H1 (cell line): ENCODE results near the gene TNIK. TPM values are rescaled to one million over a fixed set of nuclear protein-coding genes. Genes with fewer than 3 reads are reported as not detected.
"Not testable (repeated sequence)": the region's sequence is repeated elsewhere in the genome, so short reads cannot be mapped to it uniquely, and the experiment has no call there.

Experiments used
- CTCF ChIA-PET: fragments of 300-600 bp; sonication (Branson Sonifier 250); formaldehyde crosslinking; loops from one replicate; lab custom pipeline; 2021; ENCODE audit not compliant: partially characterized antibody; lab: Charles Lee
- POLR2A ChIA-PET: fragments of 300-600 bp; sonication (Branson Sonifier 250); formaldehyde crosslinking; loops from one replicate; lab custom pipeline; 2021; ENCODE audit warnings: inconsistent platforms; ENCODE audit not compliant: partially characterized antibody; lab: Charles Lee
- DNase-seq, 2 experiments: peaks; one replicate each; pipeline versions ENCODE4 v3.0.0 to v3.0.0-alpha.2; 2010 to 2022; ENCODE audit warnings: low spot score in 2 of 2, low read depth in 1 of 2, mixed read lengths in 1 of 2
- FAIRE-seq: peaks from 2 replicates; lab custom pipeline; 2011; peaks lifted over from hg19 to GRCh38; lab: Jason Lieb, UNC
- H2AFZ ChIP-seq: 2 replicates; pipeline ENCODE4 v1.8.1; 2012; ENCODE audit warnings: low read length, inconsistent platforms
- H2AK5ac ChIP-seq: 2 replicates; pipeline ENCODE4 v1.6.1; 2013; ENCODE audit warnings: low read depth, low read length
- H2BK120ac ChIP-seq: replicated peaks from 2 replicates; pipeline ENCODE3; 2013; ENCODE audit warnings: low read depth, low read length, inconsistent platforms
- H2BK12ac ChIP-seq: 2 replicates; pipeline ENCODE4 v1.6.1; 2013; ENCODE audit warnings: low read depth, low read length
- H2BK15ac ChIP-seq: 2 replicates; pipeline ENCODE4 v1.6.1; 2013; ENCODE audit warnings: low read length
- H2BK20ac ChIP-seq: 2 replicates; pipeline ENCODE4 v1.6.1; 2013; ENCODE audit warnings: low read length
- H2BK5ac ChIP-seq: 2 replicates; pipeline ENCODE4 v1.6.1; 2013; ENCODE audit warnings: low read depth, low read length
- H3K14ac ChIP-seq: 2 replicates; pipeline ENCODE4 v1.6.1; 2013; ENCODE audit warnings: inconsistent platforms; ENCODE audit not compliant: insufficient read length
- H3K18ac ChIP-seq: 2 replicates; pipeline ENCODE4 v1.6.1; 2013; ENCODE audit warnings: low read length; ENCODE audit errors: extremely low read depth
- H3K23ac ChIP-seq: 2 replicates; pipeline ENCODE4 v1.6.1; 2013; ENCODE audit warnings: inconsistent platforms; ENCODE audit not compliant: insufficient read length
- H3K23me2 ChIP-seq: 2 replicates; pipeline ENCODE4 v1.6.1; 2013; ENCODE audit warnings: low read depth, low read length
- H3K27ac ChIP-seq: 2 replicates; pipeline ENCODE4 v1.6.1; 2011; ENCODE audit warnings: low read depth, low read length, inconsistent platforms
- H3K27me3 ChIP-seq, 4 experiments: replicated peaks in 1 of 4; 1 replicate in 1 of 4; 2 replicates in 3 of 4; pipeline versions ENCODE4 v1.6.1 to v1.8.1; 2011 to 2013; ENCODE audit warnings: low read length in 3 of 4, mild to moderate bottlenecking in 3 of 4, inconsistent platforms in 2 of 4, mixed read lengths in 2 of 4, moderate library complexity in 1 of 4; ENCODE audit not compliant: control insufficient read depth in 3 of 4, insufficient read depth in 3 of 4; ENCODE audit errors: extremely low read depth in 1 of 4
- H3K36me3 ChIP-seq, 4 experiments: 2 replicates each; pipeline versions ENCODE4 v1.6.1 to v1.8.1; 2011 to 2013; ENCODE audit warnings: mild to moderate bottlenecking in 4 of 4, low read length in 3 of 4, moderate library complexity in 2 of 4, control low read depth in 1 of 4, inconsistent platforms in 1 of 4; ENCODE audit not compliant: insufficient read depth in 4 of 4, control insufficient read depth in 2 of 4
- H3K4ac ChIP-seq: replicated peaks from 2 replicates; pipeline ENCODE3; 2013; ENCODE audit warnings: low read length, low read depth, mixed read lengths, inconsistent platforms; ENCODE audit not compliant: insufficient read length
- H3K4me1 ChIP-seq, 4 experiments: replicated peaks in 1 of 4; 1 replicate in 1 of 4; 2 replicates in 3 of 4; pipeline versions ENCODE4 v1.6.1 to v1.8.1; 2011 to 2013; ENCODE audit warnings: low read length in 3 of 4, inconsistent platforms in 2 of 4, mixed read lengths in 1 of 4; ENCODE audit not compliant: insufficient read depth in 4 of 4, control insufficient read depth in 3 of 4
- H3K4me2 ChIP-seq, 2 experiments: 2 replicates each; pipeline versions ENCODE4 v1.6.1 to v1.8.1; 2011 to 2013; ENCODE audit warnings: low read depth in 2 of 2, low read length in 2 of 2, control low read depth in 1 of 2, inconsistent platforms in 1 of 2, mild to moderate bottlenecking in 1 of 2; ENCODE audit not compliant: insufficient read depth in 1 of 2
- H3K4me3 ChIP-seq, 4 experiments: fragments of 200-600, 300-600 bp in 1 of 4; sonication (generic), shearing (Covaris generic), sonication (Bioruptor Twin) in 1 of 4; 2 replicates each; pipeline versions ENCODE4 v1.5.1 to v1.8.1; 2011 to 2016; ENCODE audit warnings: low read length in 4 of 4, low read depth in 3 of 4, control low read depth in 2 of 4, inconsistent platforms in 2 of 4, mild to moderate bottlenecking in 2 of 4, mixed read lengths in 1 of 4, moderate library complexity in 1 of 4; ENCODE audit not compliant: insufficient read depth in 2 of 4; ENCODE audit errors: extremely low read depth in 1 of 4
- H3K56ac ChIP-seq: replicated peaks from 2 replicates; pipeline ENCODE3; 2013; ENCODE audit warnings: low read depth, mild to moderate bottlenecking, mixed read lengths, low read length, inconsistent platforms; ENCODE audit not compliant: insufficient read length
- H3K79me1 ChIP-seq: 2 replicates; pipeline ENCODE4 v1.6.1; 2013; ENCODE audit warnings: low read depth, low read length, control low read depth
- H3K79me2 ChIP-seq, 2 experiments: 2 replicates each; pipeline versions ENCODE4 v1.6.1 to v1.8.1; 2012 to 2013; ENCODE audit warnings: low read length in 2 of 2, mild to moderate bottlenecking in 2 of 2, inconsistent platforms in 1 of 2; ENCODE audit not compliant: insufficient read depth in 2 of 2, control insufficient read depth in 1 of 2
- H3K9ac ChIP-seq, 4 experiments: replicated peaks in 1 of 4; 1 replicate in 1 of 4; 2 replicates in 3 of 4; pipeline versions ENCODE4 v1.6.1 to v1.8.1; 2011 to 2013; ENCODE audit warnings: low read depth in 3 of 4, low read length in 3 of 4, control low read depth in 2 of 4, mild to moderate bottlenecking in 2 of 4, moderate library complexity in 2 of 4, inconsistent platforms in 1 of 4; ENCODE audit errors: extremely low read depth in 1 of 4
- H3K9me3 ChIP-seq, 2 experiments: 2 replicates each; pipeline versions ENCODE4 v1.6.1 to v1.8.1; 2012 to 2013; ENCODE audit warnings: mild to moderate bottlenecking in 2 of 2, moderate library complexity in 2 of 2, control low read depth in 1 of 2, inconsistent platforms in 1 of 2, low read depth in 1 of 2, low read length in 1 of 2, mixed read lengths in 1 of 2; ENCODE audit not compliant: insufficient read depth in 2 of 2
- H4K20me1 ChIP-seq, 2 experiments: replicated peaks in 1 of 2; 2 replicates each; pipeline versions ENCODE3 to v1.8.1; 2011 to 2013; ENCODE audit warnings: inconsistent platforms in 2 of 2, low read length in 2 of 2, mild to moderate bottlenecking in 1 of 2; ENCODE audit not compliant: insufficient read depth in 2 of 2, control insufficient read depth in 1 of 2
- H4K5ac ChIP-seq: 2 replicates; pipeline ENCODE4 v1.6.1; 2013; ENCODE audit warnings: low read length, low read depth, mixed read lengths, inconsistent platforms; ENCODE audit not compliant: insufficient read length
- H4K8ac ChIP-seq: 2 replicates; pipeline ENCODE4 v1.8.0; 2013; ENCODE audit warnings: mild to moderate bottlenecking, moderate library complexity, low read length, inconsistent platforms; ENCODE audit not compliant: insufficient read depth; ENCODE audit errors: extremely low read depth
- H4K91ac ChIP-seq: replicated peaks from 2 replicates; pipeline ENCODE3; 2013; ENCODE audit warnings: low read length, mixed read lengths, inconsistent platforms; ENCODE audit not compliant: insufficient read length
- WGBS, 2 experiments: shearing (Covaris generic) in 1 of 2; methylation state at CpG; one replicate each; pipeline versions ENCODE4 v1.1.6 to v1.1.7; 2013 to 2015; ENCODE audit warnings: low lambda C conversion rate in 2 of 2, mixed read lengths in 2 of 2, inconsistent platforms in 1 of 2, low coverage in 1 of 2, missing lambda C conversion rate in 1 of 2; ENCODE audit not compliant: insufficient replicate concordance in 2 of 2, insufficient coverage in 1 of 2, insufficient read length in 1 of 2; ENCODE audit errors: extremely low coverage in 1 of 2, missing lambda C conversion rate in 1 of 2; 5-methylcytosine and 5-hydroxymethylcytosine counted together
- polyA plus RNA-seq, 7 experiments: library from polyadenylated mRNA; depleted of rRNA in 3 of 7; stranded (reverse) in 5 of 7; unstranded in 2 of 7; fragments of >200 nt in 5 of 7; fragments of 200-250 nt in 2 of 7; gene quantifications; 1 replicate in 5 of 7; 2 replicates in 1 of 7; 4 replicates in 1 of 7; pipeline versions ENCODE4 v1.2.1 to v1.2.3, GENCODE V29; 2011 to 2013; ENCODE audit warnings: missing spikeins in 2 of 7, mixed read lengths in 2 of 7
- total RNA-seq: library from RNA; stranded (reverse); fragmentation: NEBNext Ultra II Directional; extraction: Animal tissue kit (Norgen Biotek cat#: 25700); gene quantifications from 2 replicates; pipeline ENCODE4 v1.2.1, GENCODE V29; 2021

Gene TNIK
- total and polyA plus RNA-seq, 2 of the 8 experiments (the other 6 are each of a cell fraction or from before 2014, with no cell fraction given), result 7.4 to 42.0 TPM

DNA sequence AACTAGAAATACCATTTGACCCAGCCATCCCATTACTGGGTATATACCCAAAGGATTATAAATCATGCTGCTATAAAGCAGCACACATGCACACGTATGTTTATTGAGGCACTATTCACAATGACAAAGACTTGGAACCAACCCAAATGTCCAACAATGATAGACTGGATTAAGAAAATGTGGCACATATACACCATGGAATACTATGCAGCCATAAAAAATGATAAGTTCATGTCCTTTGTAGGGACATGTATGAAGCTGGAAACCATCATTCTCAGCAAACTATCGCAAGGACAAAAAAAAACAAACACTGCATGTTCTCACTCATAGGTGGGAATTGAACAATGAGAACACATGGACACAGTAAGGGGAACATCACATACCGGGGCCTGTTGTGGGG lies 340.8 kb downstream of the TNIK start:
- H3K9ac ChIP-seq, H3K4me3 ChIP-seq, DNase-seq, H4K5ac ChIP-seq, POLR2A ChIA-PET, H3K27ac ChIP-seq, H2BK20ac ChIP-seq, H2BK5ac ChIP-seq, H3K23me2 ChIP-seq, H3K4me1 ChIP-seq, H2AK5ac ChIP-seq, FAIRE-seq, H3K9me3 ChIP-seq, H4K91ac ChIP-seq, H2BK12ac ChIP-seq, H4K8ac ChIP-seq, H3K4ac ChIP-seq, H3K36me3 ChIP-seq, H2AFZ ChIP-seq, H3K4me2 ChIP-seq, H3K79me2 ChIP-seq, H3K79me1 ChIP-seq, CTCF ChIA-PET, H2BK120ac ChIP-seq, H3K23ac ChIP-seq, H3K56ac ChIP-seq, H3K14ac ChIP-seq, H3K27me3 ChIP-seq, H4K20me1 ChIP-seq, H2BK15ac ChIP-seq, H3K18ac ChIP-seq: not testable (repeated sequence)
- 81% methylated on average over 3 of the region's 3 CpGs; no CpG with 5 or more reads in 1 of the 2 experiments for WGBS, 2 experiments

DNA sequence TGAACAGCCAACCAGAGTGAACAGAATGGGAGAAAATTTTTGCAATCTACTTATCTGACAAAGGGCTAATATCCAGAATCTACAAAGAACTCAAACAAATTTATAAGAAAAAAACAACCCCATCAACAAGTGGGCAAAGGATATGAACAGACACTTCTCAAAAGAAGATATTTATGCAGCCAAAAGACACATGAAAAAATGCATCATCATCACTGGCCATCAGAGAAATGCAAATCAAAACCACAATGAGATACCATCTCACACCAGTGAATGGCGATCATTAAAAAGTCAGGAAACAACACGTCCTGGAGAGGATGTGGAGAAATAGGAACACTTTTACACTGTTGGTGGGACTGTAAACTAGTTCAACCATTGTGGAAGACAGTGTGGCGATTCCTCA lies 341.2 kb downstream of the TNIK start:
- FAIRE-seq, result not testable (repeated sequence)
- 98% methylated on average over 2 of the region's 3 CpGs; no CpG with 5 or more reads in 1 of the 2 experiments for WGBS, 2 experiments

More for the DNA sequence above, 341.2 kb downstream of the TNIK start:
- H2BK5ac ChIP-seq, H3K56ac ChIP-seq, H3K27ac ChIP-seq, H4K8ac ChIP-seq, H3K4ac ChIP-seq, POLR2A ChIA-PET, H3K23me2 ChIP-seq, H3K36me3 ChIP-seq, H3K9me3 ChIP-seq, H3K4me1 ChIP-seq, H2AFZ ChIP-seq, H2AK5ac ChIP-seq, H3K23ac ChIP-seq, H4K20me1 ChIP-seq, H3K79me1 ChIP-seq, DNase-seq, H4K5ac ChIP-seq, H3K4me2 ChIP-seq, H2BK20ac ChIP-seq, H2BK12ac ChIP-seq, H2BK120ac ChIP-seq, H3K27me3 ChIP-seq, H3K4me3 ChIP-seq, H3K14ac ChIP-seq, H3K79me2 ChIP-seq, H3K9ac ChIP-seq, H2BK15ac ChIP-seq, CTCF ChIA-PET, H4K91ac ChIP-seq, H3K18ac ChIP-seq: not testable (repeated sequence)
